ENCODE data around the gene HEATR1. TPM values are rescaled to one million over a fixed set of nuclear protein-coding genes. Genes with fewer than 3 reads are reported as not detected.
A peak's percentile ranks its signal among the peaks of the same experiment; 100 is the strongest.

HEATR1 gene
- total and polyA plus RNA-seq, 11 donors = 2.4 to 17.2 (median 9.9) TPM

DNA sequence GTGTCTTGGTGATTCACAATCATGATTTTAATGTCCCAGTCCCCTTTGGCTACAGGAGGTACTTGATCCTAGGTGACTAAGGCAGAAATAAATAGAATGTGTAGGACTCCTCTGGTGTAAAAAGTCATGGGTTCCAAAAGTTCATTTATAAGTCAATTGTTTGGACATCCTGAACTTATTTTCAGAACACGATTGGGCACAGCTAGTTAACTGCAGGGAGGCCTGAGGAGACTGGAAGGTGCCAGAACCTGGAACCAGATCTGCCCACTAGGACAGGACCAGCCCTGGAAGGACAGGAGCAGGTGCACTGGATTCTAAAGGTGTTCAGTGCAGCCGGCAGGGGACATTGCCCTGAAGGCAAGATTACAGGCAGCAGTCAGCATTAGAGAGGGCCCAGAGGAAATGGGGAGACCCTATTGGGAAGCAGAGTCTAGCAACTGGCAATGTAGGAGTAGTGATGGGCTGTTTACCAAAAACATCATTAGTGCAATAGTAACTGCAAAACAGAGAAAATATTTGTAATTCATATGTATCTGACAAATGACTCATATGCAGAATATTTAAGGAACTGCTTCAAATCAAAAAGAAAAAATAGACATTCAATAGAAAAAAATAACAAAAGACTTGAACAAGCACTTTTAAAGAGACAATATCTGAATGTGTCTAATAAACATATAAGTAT, 23.6 kb upstream of the HEATR1 start:
- ATAC-seq (no peak), DNase-seq (no peak)
- no peaks in the 10 kb centered on the region for H3K27me3 ChIP-seq
- WGBS, 4 donors = 57 to 75% (median 67%) methylated on average over 2 of the region's 2 CpGs
- H3K27ac ChIP-seq = no peak overlapping the region
- H3K9me3 ChIP-seq = peaks cover 0 to 5% (median under 1%) of the 10 kb centered on the region in 12 donors
- no peaks in the 10 kb centered on the region for H3K4me1 ChIP-seq
- no peak overlapping the region for H3K4me3 ChIP-seq
- no peaks in the 10 kb centered on the region for H3K36me3 ChIP-seq
- intact Hi-C loops (cut with DNase I) = no loop called here
- TF ChIP-seq, protein P1, sequence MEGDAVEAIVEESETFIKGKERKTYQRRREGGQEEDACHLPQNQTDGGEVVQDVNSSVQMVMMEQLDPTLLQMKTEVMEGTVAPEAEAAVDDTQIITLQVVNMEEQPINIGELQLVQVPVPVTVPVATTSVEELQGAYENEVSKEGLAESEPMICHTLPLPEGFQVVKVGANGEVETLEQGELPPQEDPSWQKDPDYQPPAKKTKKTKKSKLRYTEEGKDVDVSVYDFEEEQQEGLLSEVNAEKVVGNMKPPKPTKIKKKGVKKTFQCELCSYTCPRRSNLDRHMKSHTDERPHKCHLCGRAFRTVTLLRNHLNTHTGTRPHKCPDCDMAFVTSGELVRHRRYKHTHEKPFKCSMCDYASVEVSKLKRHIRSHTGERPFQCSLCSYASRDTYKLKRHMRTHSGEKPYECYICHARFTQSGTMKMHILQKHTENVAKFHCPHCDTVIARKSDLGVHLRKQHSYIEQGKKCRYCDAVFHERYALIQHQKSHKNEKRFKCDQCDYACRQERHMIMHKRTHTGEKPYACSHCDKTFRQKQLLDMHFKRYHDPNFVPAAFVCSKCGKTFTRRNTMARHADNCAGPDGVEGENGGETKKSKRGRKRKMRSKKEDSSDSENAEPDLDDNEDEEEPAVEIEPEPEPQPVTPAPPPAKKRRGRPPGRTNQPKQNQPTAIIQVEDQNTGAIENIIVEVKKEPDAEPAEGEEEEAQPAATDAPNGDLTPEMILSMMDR (IDR thresholded peaks at IDR 0.05) = no peak
- TF ChIP-seq POLR2A (IDR thresholded peaks at IDR 0.05) = no peak

DNA sequence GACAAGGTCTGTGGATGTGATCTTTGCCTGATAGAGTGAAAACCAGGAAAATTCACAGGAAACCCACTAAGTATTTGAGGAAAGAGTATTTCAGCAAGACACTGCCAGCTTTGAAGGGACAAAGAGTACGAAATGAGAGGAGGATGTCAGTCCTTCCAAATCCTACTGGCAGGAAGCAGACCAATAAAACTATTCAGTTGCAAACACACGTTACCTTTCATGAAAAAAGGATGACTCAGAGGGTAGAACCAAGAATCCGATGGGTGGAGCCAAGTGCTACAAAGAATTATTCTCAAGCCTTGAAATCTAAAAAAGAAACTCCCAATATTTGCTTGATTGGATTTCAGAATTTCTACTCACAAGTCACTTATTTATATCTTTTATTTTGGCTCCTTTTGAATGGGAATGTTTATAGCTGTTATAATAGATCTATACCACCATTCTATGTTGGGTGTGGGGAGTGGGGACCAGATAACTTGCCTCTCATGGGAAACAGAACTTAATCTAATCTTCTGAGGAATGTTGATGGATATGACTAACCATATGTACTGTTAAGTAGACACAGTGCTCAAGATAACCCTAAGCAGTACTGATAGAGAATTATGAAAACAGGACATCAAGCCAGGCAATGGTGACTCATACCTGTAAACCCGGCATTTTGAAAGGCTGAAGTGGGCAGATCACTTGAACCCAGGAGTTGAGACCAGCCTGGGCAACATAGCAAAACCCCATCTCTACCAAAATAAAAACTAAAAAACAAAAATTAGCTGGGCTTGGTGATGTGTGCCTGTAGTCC, 19.3 kb upstream of the HEATR1 start:
- H3K4me1 ChIP-seq = peaks cover 0 to 7% (median 0%) of the 10 kb centered on the region in 12 donors
- DNase-seq (no peak), ATAC-seq (peak in 2 of 4 donors; percentile 54 to 69)
- H3K27me3 ChIP-seq = no peaks in the 10 kb centered on the region
- intact Hi-C loops (cut with DNase I) = no loop called here
- WGBS, 4 donors = 46 to 52% (median 47%) methylated on average over 4 of the region's 4 CpGs
- TF ChIP-seq POLR2A (IDR thresholded peaks at IDR 0.05) = no peak
- TF ChIP-seq, protein P1 (IDR thresholded peaks at IDR 0.05) = no peak
- H3K27ac ChIP-seq = no peak overlapping the region
- H3K36me3 ChIP-seq = no peaks in the 10 kb centered on the region
- H3K9me3 ChIP-seq = peaks cover 0 to 17% (median 9%) of the 10 kb centered on the region in 12 donors
- H3K4me3 ChIP-seq = no peak overlapping the region

DNA sequence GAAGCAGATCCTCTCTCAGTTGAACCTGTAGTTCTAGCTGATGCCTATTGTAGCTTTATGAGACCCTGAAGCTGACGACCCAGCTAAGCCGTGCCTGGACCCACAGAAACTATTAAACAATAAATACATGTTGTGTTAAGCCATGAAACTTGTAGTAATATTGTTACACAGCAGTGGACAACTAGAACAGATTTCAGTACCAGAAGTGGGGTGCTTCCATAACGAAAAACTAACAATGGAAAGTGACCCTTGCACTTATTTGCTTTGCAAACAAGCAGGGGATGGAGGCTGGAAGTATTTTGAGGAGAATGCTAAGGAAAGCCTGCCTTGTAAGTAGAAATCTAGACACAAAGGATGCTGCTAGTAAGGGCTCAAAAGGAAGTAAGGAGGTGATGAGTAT, 18.1 kb upstream of the HEATR1 start:
- intact Hi-C loops (cut with DNase I) = no loop called here
- Histone ChIP-seq H3K4me1 (peaks cover 0 to 7% (median 0%) of the 10 kb centered on the region in 12 donors), H3K9me3 (peaks cover 0 to 17% (median 9%) of the 10 kb centered on the region in 12 donors), H3K36me3 (no peaks in the 10 kb centered on the region), H3K27me3 (no peaks in the 10 kb centered on the region), H3K4me3 (no peak overlapping the region), H3K27ac (no peak overlapping the region)
- DNase-seq (no peak), ATAC-seq (no peak)
- TF ChIP-seq, protein P1 (IDR thresholded peaks at IDR 0.05) = no peak
- no peak for TF ChIP-seq POLR2A (IDR thresholded peaks at IDR 0.05)
- 49 to 57% (median 52%) methylated on average over 3 of the region's 3 CpGs for WGBS, 4 donors

DNA sequence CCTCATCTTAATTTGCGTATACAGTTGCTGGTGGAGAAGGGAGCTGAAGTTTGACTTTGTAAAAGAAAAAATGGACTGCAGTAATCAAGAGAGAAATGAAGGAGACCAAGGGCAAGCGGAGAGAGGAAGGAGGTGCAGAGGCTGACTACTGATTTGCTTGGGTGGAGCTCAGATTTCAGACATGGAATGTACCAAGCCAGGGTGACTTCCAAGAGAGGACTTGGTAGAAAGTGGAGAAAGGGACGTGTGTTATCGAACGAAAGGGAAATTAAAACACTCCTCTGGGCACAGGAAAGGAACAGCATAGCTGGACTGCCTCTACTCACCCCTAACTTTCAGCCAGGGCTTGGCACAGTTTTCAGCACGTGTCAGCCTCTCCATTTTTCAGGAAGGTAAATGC, 15.1 kb upstream of the HEATR1 start:
- Histone ChIP-seq H3K36me3 (no peaks in the 10 kb centered on the region), H3K27ac (peak overlapping the region in 2 of 12 donors; percentile 24 to 28), H3K9me3 (peaks cover 0 to 17% (median 9%) of the 10 kb centered on the region in 12 donors), H3K27me3 (no peaks in the 10 kb centered on the region), H3K4me1 (peaks cover 0 to 7% (median 0%) of the 10 kb centered on the region in 12 donors), H3K4me3 (no peak overlapping the region)
- intact Hi-C loops (cut with DNase I) = loop anchor here in 5 of 10 donors (2.0 to 10.0 kb wide), 3 partner anchors 67 to 155 kb away; partner anchors contain the start of gene ACTN2 (in 3 of the 5)
- 58 to 72% (median 70%) methylated on average over 6 of the region's 6 CpGs for WGBS, 4 donors
- DNase-seq (no peak), ATAC-seq (peak in 1 of 4 donors; percentile 30)
- TF ChIP-seq, protein P1 (IDR thresholded peaks at IDR 0.05) = no peak
- TF ChIP-seq POLR2A (IDR thresholded peaks at IDR 0.05) = no peak
